Measurements from ENCODE around the gene INTS1.

Gene INTS1

DNA sequence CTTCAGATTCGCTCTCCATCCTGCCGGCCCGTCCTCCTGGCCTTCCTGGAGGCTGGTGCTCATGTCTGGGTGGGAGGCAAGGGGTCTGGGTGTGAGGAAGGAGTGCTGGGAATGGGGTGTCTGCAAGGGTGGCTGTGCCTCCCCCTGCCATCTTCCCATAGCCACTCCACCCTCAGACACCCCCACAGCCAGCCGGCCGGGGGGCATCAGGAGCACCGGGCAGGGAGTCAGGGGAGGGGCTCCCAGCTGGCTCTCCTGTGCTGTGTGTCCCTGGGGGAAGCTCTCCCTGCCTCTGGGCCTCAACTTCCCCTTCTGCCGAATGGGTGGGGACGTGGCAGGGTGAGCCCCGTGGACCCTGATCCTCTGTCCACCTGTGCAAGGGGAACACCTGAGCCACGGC, 63.6 kb downstream of the INTS1 start:
- no peak overlapping the region for H3K4me3 ChIP-seq (ENCODE audit: low read depth, low read length)
- no peak for DNase-seq (ENCODE audit: low read depth)

DNA sequence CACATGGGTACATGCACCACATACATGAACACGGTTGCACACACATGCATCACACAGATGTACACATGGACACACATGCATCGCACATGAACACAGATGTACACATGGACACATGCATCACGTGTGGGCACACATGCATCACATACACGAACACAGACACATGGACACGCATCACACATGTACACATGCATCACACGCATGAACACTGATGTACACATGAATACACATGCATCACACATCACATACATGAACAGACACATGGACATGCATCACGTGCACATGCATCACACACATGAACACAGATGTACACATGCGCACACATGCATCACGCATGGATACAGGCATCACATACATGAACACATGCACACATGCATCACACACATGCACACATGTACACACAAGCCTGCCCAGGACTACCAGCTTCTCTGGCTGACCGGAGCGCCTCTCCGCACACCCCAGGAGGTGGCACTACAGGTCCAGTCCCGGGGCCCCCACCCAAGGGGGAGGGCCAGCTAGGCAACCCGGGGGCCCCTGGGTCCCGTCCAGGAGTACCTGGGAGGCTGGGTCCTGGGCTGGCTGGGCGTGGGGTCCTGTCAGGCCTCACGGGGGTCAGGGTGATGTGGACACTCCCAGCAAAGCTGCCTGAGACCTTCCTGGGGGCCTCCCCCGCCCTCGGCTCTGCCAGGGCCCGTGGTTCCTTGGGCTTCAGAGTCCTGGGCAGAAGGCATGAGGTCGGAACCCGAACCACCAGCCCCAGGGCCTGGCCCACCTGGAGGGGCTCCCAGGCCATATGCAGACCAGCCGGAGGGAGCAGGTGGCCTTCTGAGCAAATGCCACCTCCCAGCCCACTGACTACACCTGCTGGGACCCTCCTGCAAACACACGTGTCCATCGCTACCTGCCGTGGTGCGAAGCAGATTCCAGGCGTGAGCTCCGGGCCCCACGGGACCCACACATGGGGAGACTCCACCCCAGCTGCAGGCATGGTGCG, 64.5 kb downstream of the INTS1 start:
- no peak overlapping the region for H3K4me3 ChIP-seq (ENCODE audit: low read depth, low read length)
- DNase-seq (ENCODE audit: low read depth): no peak

DNA sequence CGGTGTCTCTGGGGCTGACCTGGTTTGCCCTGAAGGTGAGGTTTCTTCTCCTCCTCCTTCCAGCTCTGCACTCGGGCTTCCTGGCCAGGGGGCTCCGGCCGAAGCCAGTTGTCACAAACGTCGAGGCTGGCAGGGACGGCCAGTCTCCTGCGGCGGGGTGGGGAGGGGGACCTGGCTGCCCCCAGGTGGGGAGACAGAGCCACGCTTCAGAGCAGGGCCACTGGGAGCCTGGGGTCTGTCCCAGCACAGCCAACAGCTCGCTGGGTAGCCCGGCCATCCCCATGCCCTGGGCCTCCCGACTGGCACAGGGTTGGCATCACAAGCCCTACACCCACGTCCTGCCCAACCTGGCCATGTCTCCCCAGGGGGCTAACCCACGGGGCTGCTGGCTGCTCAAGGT, 65.4 kb downstream of the INTS1 start:
- no peak overlapping the region for H3K4me3 ChIP-seq (ENCODE audit: low read depth, low read length)
- DNase-seq (ENCODE audit: low read depth): no peak

DNA sequence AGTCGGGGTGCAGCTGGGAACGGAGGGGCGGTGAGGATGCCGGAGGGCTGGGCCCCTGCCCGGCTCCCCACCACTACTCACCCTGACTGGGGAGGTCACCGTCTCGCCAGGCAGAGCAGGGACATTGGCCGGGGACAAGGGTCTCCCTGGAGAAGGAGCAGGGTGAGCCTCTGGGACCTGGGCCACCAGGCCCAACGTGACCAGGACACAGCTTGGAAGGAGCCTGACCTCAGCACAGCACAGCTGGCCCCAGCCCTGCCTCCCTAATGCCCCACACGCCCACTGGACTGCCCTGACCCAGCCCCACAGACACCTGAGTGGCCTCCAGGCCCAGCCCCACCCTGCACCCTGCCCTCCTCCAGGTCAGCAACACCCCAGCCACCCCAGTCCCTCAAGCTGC, 66.0 kb downstream of the INTS1 start:
- H3K4me3 ChIP-seq (ENCODE audit: low read depth, low read length): no peak overlapping the region
- DNase-seq (ENCODE audit: low read depth): no peak

DNA sequence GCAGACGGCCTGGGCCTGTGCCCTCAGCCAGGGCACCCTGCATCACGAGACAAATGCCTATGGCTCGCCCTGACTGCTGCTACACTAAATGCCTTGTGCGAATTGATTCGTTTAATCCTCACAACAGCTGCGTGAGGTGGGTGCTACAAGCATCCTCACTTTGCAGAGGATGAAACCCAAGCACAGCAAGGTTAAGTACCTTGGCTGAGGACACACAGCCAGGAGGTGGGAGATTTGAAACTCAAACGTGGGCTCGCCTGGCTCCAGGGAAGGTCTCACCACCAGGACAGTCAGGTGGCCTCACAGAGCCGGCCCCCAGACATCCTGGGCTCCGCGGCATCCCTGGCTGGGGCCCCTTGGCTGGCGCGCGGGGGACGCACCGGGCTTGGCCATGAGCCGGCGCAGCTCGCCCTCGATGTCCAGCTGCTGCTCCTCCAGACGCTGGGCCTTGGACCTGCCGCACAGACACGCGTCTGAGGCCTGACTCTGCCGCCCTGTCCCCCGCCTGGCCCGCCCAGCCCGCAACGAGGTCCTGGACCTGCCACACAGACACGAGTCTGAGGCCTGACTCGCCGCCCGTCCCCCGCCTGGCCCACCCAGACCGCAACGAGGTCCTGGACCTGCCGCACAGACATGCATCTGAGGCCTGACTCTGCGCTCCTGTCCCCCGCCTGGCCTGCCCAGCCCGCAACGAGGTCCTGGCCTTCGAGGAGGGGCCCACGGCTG, 66.9 kb downstream of the INTS1 start:
- H3K4me3 ChIP-seq (ENCODE audit: low read depth, low read length): no peak overlapping the region
- DNase-seq (ENCODE audit: low read depth): no peak

DNA sequence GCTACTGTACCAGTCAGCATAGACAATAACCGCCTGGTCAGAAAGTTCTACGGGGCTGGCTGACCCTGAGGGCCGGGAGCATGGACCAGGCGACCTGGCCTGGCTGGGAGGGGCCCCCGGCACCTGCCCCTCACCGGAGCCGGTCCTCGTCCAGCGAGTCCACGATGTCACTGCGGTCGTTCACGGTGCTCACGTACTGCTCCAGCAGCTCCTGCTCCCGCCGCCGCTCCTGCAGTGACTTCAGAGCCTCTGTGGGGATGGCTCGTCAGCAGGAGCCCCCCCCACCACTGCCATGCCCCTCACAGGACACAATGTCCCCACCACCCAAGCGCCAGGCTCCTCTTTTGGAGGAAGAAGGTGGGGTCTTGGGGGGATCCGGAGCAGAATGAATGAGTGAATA, 67.6 kb downstream of the INTS1 start:
- H3K4me3 ChIP-seq (ENCODE audit: low read depth, low read length): no peak overlapping the region
- DNase-seq (ENCODE audit: low read depth): no peak

DNA sequence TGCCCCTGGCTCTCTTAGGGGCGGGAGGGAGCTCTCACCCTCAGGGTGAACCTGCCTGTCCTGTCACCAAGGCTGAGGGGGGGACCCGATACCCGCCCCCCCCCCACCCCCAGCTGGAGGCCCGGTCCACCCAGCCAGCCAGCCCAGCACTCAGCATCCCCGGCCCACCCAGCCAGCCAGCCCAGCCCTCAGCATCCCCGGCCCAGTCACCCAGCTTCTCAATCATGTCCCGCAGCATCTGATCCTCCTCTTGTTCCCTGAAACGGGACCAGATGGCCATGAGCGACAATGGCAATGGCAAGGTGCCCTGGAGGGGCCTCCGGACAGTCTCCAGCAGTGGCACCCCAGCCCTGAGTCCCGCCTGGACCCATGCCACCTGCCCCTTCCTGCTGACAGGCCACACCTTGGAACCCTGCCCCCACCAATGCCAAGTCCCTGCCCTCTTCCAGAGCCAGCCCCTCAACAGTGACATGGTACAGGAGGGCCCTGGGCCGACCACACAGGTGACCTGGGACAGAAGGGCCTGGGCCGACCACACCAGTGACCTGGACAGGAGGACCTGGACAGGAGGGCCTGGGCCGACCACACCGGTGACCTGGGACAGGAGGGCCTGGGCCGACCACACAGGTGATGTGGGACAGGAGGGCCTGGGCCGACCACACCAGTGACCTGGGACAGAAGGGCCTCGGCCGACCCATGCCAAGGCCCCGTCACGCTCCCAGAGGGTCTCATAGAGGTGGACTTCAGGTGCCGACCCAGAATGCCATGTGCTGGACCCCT, 69.1 kb downstream of the INTS1 start:
- no peak overlapping the region for H3K4me3 ChIP-seq (ENCODE audit: low read depth, low read length)
- no peak for DNase-seq (ENCODE audit: low read depth)

DNA sequence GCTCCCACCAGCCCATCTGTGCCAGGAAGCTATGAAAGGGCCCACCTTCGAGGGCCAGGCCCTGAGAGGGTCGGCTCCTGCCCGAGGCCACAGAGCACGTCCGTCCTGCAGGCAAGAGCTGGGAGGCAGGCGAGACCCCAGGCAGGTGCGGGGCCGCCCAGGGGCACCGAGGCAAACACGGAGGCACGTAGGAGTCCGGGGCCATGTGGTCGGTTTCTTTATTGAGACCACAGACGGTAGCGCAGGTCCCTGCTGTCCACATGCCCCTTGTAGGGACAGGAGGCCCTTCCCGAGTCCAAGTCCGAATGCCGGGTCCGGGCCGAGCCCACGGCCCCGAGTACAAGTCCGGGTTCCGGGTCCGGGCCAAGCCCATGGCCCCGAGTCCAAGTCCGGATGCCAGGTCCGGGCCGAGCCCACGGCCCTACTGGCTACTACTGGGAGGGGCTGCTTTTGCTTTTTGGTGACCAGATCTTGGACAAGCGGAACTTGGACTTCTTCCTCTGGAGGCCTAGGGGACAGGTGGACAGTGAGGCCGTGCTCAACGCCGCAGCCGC, 69.9 kb downstream of the INTS1 start:
- no peak overlapping the region for H3K4me3 ChIP-seq (ENCODE audit: low read depth, low read length)
- no peak for DNase-seq (ENCODE audit: low read depth)

DNA sequence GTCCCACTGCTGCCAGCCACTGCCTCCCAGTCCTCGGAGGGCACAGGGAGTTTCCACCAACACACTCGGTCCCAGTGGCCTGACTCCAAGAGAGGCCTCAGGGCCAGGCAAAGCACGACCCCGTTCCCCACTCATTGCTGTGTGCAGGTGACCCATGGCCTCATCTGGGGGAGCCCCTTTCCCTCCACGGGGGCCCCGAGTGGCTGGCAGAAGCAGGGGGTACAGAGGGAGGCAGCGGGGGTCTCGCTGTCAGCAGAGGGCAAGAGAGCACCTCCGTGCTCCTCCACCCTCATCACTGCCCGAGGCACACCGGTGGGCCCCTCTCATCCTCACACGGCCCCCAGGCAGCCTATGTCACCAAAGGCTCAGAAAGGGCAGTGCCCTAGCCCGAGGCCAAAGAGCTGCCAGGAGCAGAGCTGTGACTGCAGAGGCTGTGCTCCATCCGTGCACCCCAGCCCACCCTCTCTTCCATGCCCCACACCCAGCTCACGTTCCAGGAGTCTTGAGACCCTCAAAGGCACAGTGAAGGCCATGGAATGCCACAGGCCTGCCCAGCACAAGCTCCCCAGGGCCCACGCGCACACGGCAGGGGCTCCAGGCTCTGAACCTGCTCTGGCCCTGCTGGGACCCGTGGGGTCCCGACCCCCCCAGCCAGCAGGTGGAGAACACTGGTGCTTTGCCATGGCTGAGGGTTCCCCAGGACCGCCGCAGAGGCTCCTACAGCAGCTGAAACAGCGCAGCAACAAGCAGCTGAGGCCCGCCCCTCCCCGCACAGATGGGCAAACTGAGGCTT, 70.9 kb downstream of the INTS1 start:
- H3K4me3 ChIP-seq (ENCODE audit: low read depth, low read length): no peak overlapping the region
- no peak for DNase-seq (ENCODE audit: low read depth)

DNA sequence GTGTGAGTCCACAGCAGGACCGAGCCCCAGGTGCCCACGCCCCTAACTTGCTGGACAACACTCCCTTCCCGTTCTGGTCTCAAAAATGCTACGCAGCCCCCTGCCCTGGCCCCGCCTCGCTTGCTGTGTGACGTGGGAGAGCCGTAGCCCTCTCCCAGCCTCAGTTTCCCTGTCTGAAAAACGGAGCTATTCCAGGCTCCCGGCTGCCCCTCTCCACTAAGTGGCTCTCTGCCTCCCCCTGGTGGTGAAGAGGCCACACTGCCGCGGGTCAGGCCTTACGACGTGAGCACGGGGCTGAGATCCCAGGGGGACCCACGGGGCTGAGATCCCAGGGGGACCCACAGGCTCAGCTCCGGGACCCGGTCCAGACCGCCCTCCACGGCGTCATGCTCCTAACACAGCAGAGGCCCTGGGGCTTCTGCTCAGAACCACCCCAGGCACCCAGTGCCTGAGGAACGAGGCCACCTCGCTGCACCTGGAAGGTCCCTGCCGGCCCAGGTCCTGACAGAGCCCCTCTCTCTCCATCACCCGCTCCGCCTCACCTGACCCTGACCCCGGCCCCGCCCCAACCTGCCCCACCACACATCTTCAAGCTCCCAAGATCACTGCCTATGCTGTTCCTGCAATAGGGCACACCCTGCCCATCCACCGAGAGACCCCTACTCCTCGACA, 71.6 kb downstream of the INTS1 start:
- no peak for DNase-seq (ENCODE audit: low read depth)
- no peak overlapping the region for H3K4me3 ChIP-seq (ENCODE audit: low read depth, low read length)

DNA sequence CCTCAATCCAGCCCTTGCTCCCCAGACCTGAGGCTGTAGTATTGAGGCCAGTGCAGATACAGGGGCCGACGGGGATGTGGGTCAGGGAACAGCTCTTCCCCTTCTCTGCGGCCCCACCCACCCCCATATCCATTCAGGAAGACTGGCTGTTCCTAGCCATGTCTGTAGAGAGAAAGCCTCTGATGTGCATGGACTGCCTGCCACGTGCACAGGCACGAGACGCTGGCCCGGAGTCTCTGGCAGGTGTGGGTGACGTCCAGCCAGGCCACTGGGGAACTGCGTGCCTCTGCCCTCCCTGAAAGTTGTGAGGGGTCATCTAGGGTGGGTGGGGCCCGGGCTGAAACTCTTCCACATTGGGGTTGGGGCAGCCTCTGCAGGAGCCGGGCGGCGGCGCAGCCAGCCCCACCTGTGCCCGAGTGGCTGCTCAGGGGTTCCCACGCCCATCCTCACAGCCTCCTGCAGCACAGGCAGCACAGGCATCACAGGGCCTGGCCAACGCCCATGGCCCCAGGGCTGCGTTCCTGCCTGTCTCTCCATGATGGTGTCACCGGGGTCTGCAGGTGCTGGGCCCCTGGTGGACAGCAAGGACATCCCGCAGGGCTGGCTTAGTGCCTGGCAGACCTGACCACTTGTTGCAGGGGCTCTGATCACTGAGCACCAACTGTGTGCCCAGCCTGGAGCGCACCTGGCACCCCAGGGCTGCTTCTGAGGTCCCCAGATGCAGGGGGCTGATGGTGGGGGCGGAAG, 72.4 kb downstream of the INTS1 start:
- no peak for DNase-seq (ENCODE audit: low read depth)

DNA sequence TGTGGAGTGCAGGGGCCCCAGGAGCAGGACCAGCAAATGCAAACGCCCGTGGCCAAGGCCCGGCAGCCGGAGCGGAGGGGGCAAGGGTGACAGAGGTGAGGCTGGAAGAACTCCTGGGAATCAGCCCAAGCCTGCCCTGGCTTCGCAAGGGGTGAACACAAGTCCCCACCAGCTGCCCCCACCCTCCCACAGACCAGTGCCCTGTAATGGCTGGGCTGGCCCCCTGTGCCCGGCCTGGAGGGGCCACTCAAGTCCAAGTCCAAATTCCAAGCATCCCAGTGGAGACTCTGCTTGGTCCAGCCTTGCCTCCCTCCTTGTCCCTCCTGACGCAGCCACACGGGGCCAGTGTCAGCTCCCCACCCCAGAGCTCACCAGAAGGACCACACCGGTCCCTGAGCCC, 73.0 kb downstream of the INTS1 start:
- no peak overlapping the region for H3K4me3 ChIP-seq (ENCODE audit: low read depth, low read length)
- DNase-seq (ENCODE audit: low read depth): no peak

More for the DNA sequence above, 72.4 kb downstream of the INTS1 start:
- no peak overlapping the region for H3K4me3 ChIP-seq (ENCODE audit: low read depth, low read length)

DNA sequence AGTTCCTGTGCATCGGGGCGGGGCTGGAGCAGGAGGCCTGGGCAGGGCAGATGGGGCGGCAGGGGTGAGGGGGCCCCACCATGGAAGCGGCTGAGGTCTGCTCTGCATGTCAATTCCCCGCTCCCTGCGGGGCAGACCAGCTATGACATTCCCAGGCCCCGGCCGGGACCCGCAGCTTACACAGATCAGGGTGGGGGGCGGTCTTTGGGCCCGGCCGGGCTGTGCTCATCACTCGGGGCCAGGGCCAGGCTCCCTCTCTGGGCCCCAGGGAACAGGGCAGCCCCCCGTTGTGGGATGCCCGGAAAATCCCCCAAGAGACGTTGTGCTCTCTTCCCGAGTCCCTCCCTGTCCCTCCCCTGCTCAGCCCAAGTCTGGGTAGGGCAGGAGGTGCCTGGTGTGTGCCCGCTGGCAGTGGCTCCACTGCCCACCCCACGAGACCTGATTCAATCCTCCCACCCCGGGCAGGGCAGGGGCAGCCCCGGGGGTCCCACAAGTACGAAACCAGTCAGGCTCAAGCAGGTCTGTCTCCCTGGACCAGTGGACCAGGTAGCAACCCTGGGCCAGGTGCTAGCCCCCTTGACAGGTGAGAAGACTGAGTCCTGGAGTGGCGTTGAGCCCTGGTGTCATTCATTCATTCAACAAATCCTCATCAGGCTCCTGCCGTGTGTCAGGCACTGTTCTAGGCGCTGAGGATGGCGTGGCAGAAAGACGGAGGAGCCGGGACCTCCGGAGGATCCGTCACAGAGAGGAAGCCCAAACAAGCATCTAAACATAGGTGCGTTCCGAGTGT, 73.9 kb downstream of the INTS1 start:
- no peak for DNase-seq (ENCODE audit: low read depth)
- H3K4me3 ChIP-seq (ENCODE audit: low read depth, low read length): no peak overlapping the region

DNA sequence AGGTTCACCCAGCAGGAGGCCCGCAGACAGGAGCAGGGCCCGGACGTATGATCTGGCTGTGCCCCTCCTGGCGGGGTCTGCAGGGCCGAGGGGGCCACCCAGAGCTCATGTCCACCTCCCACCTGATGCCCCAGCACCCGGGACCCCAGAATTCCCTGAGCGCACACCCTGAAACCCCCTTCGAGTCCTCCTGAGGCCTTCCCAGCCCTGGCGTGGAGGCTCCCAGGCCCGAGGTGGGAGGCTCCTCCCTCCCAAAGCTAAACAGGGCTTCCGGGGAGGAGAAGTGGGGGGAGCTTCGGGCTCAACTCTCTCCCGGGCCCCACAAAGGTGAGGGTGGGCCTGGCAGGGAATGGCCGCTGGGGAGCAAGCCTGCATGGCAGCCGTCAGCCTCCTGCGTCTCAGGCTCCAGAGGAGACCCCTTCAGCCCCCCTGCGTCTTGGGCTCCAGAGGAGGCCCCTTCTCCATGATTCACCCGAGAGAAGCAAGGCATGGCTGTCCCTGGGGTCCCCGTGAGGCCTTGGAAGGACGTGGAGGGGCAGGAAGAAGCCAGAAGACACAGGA, 75.2 kb downstream of the INTS1 start:
- no peak for DNase-seq (ENCODE audit: low read depth)
- no peak overlapping the region for H3K4me3 ChIP-seq (ENCODE audit: low read depth, low read length)

DNA sequence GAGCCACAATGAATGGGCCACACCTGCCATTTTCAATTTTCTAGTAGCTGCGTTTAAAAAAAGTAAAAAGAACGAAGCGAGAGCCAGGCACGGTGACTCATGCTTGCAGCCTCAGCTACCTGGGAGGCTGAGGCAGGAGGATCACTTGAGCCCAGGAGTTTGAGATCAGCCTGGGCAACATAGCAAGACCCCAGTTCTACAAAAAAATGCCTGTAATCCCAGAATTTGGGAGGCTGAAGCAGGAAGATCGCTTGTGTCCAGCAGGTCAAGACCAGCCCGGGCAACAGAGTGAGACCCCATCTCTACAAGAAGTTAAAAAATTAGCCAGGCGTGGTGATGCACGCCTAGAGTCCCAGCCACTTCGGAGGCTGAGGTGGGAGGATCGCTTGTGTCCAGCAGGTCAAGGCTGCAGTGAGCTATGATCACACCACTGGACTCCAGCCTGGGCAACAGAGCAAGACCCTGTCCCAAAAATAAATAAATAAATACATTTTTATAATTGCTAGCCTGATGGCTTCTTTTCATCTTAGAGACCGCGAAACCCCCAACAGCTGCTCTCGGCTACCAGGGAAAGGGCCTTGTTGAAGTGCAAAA, 77.0 kb downstream of the INTS1 start:
- DNase-seq (ENCODE audit: low read depth): no peak
- no peak overlapping the region for H3K4me3 ChIP-seq (ENCODE audit: low read depth, low read length)

DNA sequence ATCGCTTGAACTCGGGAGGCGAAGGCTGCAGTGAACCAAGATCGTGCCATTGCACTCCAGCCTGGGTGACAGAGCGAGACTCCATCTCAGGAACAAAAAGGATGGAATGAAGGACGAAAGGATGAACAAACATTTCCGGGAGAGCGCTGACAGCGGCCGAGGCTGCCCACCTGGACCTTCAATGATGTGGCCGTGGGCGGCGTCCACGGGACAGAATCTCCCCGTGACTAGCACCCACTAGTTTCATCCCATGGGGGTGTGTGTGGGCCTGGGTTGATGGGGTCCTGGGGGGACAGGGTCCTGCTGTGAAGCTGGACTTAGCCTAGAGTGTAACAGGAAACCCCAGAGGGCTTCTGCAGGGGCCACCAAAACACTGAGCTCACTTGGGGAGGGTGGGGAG, 77.7 kb downstream of the INTS1 start:
- no peak for DNase-seq (ENCODE audit: low read depth)
- H3K4me3 ChIP-seq (ENCODE audit: low read depth, low read length): no peak overlapping the region
